Measurements from ENCODE around the gene CDC6.

CDC6 gene

DNA sequence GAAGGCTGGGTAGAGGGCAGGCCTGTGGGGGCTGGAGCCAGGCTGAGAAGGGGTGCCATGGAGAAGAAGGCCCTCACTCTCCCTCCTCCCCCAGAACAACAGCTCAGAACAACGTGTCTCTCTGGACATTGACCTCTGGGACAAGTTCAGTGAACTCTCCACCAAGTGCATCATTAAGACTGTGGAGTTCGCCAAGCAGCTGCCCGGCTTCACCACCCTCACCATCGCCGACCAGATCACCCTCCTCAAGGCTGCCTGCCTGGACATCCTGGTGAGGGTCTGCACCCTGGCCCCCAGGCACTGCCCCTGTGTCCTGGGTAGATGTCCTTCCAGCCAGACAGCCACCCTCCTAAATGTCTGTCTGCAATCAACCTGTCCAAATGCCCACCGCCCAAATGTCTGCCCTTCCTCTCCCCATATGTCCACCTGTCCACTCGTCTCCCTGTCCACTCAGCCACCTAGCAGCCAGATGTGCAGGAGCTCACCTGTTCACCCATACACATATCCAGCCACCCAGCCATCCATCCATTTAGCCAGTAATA is 64.6 kb downstream of the CDC6 start:
- no peak for DNase-seq

- peak in 3 of 4 experiments; percentile 32 to 71 (median 44) for DNase-seq
Observed at GRCh38 chr17:40352779-40353394, 65.2 kb downstream of the CDC6 start.
